ENCODE data around the gene ZC3HAV1.
"Not testable (repeated sequence)": the region's sequence is repeated elsewhere in the genome, so short reads cannot be mapped to it uniquely, and the experiment has no call there.

The ZC3HAV1 gene

DNA sequence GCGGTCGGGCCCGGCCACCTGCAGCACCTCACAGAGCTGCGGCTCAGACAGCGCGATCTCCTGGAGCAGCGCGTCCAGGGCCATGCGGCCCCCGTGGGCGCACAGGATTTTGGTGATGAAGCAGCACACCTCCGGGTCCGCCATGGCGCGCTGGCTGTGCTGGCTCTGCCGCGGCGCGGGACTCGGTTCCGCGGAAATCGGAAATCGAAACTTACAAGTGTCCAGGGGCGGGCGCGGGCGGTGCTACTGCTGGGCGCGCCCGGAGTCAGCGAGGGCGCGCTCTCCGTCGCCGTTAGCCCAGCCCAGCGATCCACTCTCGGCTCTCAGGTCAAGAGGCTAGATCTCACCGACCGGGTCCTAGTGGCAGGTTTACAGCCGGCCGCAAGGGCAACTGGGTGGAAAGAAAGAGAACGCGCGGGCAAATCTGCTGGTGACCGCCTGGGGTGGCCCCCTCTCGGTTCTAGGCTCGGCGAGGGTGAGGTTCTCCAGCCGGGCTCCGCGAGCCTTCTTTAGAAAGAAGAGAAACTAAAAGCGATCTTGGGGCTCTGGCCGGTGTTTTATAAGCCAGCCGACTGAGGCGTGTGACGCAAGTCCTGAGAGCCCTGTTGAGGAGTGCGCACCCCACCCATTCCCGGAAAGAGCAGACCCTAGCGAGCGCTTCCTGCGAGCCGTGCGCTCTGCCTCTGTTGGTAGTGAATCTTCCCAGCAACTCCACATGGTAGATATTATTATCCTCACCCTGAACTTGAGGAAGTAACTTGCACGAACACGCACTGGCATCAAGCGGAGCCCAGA lies at the start of gene ZC3HAV1:
Gene ZC3HAV1 (minus strand): TSS at position 533 of the 795 bp plus-strand sequence. CDS start 389 bp downstream, at position 144.
- DNase-seq = peak; percentile 87 to 88

DNA sequence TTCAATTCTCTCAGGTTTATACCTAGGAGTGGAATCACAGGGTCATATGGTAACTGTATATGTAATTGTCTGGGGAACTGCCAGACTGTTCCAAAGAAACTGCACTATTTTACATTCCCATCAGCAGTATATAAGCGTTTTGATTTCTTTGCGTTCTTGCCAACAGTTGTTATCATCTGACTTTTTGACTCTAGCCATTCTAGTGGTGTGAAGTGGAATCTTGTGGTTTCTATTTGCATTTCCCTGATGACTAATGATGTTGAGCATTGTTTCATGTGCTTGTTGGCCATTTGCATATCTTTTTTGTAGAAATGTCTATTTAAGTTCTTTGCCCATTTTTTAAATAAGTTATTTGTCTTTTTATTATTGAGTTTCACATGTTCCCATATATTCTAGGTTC lies 44.3 kb upstream of the ZC3HAV1 start:
- no peak for DNase-seq

DNA sequence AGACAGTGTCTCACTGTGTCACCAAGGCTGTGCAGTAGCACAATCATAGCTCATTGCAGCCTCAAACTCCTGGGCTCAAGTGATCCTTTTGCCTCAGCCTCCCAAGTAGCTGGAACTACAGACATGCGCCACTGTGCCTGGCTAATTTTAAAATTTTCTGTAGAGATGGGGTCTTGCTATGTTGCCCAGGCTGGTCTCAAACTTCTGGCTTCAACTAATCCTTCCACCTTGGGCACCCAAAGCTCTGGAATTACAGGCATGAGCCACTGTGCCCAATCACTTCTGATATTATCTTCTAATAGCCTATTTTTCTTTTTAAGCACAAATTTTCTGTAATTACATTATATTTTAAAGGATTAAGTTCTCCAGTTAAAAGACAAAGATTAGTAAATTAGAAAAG lies 42.6 kb upstream of the ZC3HAV1 start:
- DNase-seq = no peak

DNA sequence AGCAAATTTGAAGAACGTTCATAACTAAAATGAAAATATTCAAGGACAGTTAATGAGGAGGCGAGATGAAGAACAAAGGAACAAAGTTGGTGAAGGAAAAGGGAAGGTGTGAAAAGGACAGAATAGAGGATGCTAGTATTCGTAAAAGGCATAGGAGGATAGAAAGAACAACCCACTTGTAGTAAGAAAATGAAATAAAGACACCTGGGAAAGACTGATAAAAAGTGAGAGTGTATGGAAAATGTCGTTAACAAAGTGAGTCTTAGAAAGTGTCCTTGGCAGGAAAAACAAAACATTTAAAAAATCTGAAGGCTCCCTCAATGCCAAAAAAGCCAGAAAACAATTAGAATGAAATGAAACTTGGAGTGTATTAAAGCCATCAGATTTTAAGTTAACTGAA lies 29.6 kb upstream of the ZC3HAV1 start:
- no peak for DNase-seq

- DNase-seq = peak; percentile 78 to 85
These were observed 24.0 kb upstream of the ZC3HAV1 start for GRCh38 chr7:139133335-139134139.

DNA sequence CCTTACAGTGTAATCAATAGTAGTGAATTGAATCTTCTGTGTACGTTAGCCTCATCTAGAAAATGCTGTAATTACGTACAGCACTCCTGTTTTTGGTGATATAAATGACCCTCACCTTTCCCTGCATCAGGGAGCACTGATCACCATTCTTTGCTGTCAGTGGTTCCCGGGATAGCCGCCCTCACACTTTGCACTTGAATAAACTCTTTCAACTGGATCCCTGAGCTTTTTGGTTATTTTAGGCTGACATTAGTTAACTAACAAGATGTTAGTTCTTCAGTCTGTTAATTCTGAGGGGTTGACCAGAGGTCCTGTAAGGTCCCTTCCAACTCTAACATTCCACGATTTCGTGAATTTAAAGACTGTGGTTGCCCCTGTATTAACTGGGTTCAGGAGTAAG lies 23.4 kb upstream of the ZC3HAV1 start:
- DNase-seq = no peak

DNA sequence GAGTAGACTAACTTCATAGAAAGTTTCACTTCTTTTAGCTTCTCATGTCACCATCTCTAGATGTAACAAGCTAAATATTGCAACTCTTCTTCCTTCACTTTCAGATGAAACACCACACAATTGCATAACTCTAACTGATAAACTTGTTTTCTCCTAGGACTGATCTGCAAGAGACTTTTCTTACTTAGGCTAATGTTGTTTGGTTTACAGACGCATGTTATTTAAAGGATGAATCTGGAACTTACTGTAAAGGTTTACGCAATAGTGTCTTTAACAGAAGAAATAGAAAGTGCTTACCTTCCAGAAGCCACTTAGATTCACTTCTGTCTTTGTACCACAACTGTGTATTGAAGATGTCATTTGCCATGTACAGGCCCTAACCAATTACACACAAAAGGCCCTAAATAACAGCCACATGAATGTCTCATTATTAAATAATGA lies 22.1 kb upstream of the ZC3HAV1 start:
- DNase-seq = no peak

DNA sequence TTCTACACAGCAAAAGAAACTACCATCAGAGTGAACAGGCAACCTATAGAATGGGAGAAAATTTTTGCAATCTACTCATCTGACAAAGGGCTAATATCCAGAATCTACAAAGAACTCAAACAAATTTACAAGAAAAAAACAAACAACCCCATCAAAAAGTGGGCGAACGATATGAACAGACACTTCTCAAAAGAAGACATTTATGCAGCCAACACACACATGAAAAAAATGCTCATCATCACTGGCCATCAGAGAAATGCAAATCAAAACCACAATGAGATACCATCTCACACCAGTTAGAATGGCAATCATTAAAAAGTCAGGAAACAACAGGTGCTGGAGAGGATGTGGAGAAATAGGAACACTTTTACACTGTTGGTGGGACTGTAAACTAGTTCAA lies 20.3 kb upstream of the ZC3HAV1 start:
- not testable (repeated sequence) for DNase-seq

DNA sequence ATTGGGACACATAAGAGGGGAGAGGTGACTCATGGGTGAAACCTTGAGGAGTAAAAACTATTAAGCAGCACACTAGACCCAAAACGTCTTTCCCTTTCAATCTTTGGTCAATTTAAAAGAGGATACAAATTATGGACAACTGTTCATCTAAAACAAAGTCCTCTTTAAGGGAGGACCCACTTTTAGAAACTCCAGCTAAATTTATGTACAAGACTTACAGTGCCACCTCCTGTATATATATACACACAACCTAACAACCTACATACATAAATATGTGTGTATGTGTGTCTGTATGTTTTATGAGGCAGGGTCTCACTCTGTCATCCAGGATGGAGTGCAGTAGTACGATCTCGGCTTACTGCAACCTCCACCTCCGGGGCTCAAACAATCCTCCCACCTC lies 18.1 kb upstream of the ZC3HAV1 start:
- DNase-seq = no peak

DNA sequence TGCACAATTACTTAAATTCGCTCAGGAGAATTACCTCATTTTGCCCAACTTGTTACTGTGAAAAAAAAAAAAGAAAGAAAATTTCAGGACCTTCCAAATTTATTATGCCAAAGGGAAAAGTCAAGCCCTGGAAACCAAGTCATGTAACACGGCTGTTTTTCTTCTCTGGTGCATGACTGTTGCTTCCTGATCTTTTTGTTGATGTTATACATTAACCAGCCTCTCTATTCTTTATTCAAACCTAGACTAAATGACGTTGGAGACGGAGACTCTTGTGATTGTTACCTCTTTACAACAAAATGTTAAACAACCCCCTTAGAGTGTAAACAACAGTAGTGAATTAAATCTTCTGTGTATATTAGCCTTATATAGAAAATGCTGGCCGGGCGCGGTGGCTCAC lies 16.1 kb upstream of the ZC3HAV1 start:
- DNase-seq = no peak

DNA sequence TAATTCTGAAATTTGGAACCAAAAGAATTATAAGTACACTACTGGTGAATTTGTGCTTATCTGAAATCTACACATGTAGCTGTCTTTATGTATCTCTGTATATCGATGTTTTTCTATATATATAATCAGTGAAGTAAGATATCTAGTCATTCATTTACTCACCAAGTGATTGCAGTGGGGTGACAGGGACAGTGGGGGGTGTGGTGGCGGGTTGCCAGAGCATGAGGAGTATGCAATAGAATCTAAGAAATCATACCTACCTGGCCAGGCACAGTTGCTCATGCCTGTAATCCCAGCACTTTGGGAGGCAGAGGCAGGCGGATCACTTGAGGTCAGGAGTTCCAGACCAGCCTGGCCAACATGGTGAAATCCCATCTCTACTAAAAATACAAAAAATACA lies 15.5 kb upstream of the ZC3HAV1 start:
- DNase-seq = not testable (repeated sequence)

DNA sequence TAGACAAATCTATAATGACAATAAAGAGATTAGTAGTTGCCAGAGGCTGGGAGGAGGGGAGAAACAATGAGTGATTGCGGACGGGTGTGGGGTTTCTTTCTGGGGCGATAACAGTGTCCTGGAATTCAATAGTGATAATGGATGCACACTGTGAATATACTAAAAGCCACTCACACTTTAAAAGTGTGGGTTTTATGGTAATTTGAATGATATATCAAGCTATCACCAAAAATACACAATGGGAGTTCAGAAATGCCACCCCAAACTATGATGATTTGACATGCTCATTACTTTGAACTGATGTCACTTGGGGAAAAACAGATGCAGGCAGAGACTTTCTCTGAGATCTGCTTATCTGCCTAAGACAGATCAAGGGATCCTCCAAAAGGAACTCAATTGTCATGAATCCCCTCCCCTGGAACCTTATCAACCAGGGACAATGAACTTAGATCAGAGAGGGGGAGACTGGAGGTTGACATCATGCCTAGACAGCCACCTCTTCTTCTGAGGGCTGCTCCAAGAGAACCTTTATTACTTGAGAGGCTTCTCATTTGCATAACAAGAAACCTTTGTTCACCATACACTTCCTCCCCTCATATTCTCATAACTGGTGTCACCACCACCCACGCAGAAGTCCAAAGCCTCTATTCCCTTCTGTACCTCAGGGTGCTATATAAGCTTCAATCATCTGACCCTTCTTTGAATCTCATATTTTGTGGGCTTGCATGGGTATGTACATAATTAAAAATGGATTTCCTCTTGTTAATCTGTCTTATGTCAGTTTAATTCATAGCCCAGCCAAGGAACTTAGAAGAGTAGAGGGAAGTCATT lies 14.8 kb upstream of the ZC3HAV1 start:
- no peak for DNase-seq

GRCh38 chr7:139119486-139119849 lies 9.9 kb upstream of the ZC3HAV1 start:
- no peak for DNase-seq

DNA sequence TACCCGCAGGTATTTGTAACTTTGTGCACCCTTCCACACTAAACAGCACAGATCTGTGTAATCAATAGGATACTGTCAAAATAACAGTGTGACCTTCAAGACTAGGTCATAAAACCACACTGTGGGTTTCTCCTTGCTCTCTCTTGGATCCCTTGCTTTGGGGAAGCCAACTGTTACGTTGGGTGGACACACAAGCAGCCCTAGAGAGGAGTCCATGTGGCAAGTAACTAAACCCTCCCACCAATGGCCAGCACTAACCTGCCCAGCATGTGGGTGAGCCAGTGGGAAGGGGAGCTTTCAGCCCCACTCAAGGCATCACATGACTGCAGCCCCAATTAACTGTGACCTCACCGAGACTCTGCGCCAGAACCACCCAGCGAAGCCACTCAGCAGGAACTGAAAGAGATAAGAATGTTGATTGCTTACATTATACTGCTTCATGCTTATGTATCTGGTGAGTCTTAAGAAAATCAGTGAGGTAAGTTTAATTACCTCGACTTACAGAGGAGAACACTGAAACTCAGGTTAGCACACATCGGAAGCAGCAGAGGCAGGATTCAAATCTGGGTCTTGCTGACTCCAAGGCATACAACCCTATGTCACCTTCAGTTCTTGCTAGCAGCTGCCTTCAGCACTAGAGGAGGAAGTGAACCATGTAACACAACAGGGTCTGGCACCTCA lies 9.4 kb upstream of the ZC3HAV1 start:
- DNase-seq = no peak

- DNase-seq = no peak
These were observed 8.8 kb upstream of the ZC3HAV1 start for GRCh38 chr7:139118234-139118804.

DNA sequence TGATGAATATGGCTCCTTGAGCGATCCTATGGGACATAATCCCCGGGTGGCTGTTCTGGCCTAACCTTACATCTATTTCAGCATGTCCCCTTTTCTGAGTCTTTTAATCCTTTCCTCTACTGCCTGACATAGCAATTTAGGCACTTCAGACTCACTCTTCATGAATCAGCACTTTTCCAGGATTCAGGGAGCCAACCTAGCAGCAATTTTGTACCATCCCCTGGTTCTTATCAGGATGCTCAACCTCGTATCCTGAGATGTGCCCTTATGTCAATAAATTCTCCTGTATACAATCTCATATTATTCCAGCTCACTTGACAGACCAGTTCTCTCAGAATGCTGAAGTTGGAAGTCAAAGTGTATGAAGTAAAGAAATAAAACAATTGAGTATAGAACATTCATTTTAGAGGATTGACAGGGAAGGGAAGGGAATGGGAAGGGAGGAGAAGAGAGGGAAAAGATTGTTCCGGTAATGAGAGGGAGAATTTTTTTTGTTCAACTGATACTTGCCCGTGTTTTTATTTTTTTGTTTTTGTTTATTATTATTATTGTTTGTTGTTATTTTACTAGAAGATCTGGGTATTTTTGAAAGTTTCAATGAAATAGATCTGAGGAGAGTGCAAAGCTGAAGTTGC lies 8.2 kb upstream of the ZC3HAV1 start:
- no peak for DNase-seq

GRCh38 chr7:139116999-139117398 lies 7.5 kb upstream of the ZC3HAV1 start:
- no peak for DNase-seq

GRCh38 chr7:139115104-139115503 lies 5.6 kb upstream of the ZC3HAV1 start:
- no peak for DNase-seq

DNA sequence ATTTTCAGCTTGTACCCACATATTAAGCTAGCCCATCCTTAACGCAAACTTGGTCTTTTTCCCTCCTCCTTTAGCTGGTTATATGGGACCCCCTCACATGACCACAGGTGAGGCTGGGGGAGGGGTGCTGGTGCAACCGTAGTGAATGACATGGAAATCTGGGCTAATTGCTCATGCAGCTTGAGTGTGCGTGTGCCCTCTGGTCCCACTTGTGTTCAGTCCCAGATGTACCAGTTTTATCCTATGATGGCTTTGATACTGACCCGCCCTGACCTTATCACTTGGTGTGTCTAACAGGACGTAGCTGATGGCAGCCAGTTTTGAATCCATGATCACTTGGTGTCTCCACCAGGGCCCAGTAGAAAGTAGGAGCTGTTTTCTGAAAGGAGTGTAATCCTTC lies 5.1 kb upstream of the ZC3HAV1 start:
- DNase-seq = no peak

GRCh38 chr7:139114018-139114417 lies 4.5 kb upstream of the ZC3HAV1 start:
- DNase-seq = no peak

DNA sequence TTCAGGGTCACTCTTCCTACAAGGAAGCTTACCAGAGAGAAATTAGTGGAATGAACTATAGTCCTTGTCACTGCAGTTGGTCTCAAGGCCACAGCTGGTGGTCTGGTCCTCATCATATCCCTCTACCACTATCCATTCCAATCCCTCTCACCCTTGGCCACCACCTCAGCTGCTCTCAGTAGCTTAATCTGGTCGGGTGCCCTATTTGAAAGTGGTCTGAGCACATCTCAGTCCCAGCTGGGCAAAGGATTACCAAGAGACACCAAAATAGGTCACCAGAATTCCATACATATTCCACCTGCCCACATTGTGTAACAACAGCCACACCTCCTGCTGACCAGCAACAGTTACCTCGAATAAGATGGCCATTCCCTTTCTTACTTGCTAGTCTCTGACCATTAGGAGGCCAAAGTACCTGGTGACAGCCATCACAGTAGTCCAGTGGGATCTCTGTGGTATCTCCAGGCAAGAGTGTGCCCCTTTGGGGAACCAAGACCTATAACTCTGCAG lies 3.3 kb upstream of the ZC3HAV1 start:
- no peak for DNase-seq

- DNase-seq = no peak
These were observed 2.8 kb upstream of the ZC3HAV1 start for GRCh38 chr7:139112316-139112715.
